Neuronal stem cell (in vitro differentiated cells): ENCODE data around the gene POLG2.

Experiments used
- DNase-seq: peaks from one replicate; pipeline ENCODE4 v3.0.0-alpha.2; 2013; ENCODE audit warnings: low spot score
- H2AFZ ChIP-seq: one replicate; pipeline ENCODE4 v1.6.1; 2013; ENCODE audit warnings: mild to moderate bottlenecking, low read length, inconsistent platforms
- H2AK5ac ChIP-seq: 2 replicates; pipeline ENCODE4 v1.6.1; 2013; ENCODE audit warnings: low read depth, mild to moderate bottlenecking, inconsistent platforms, low read length, moderate library complexity, mixed read lengths
- H2BK120ac ChIP-seq: 2 replicates; pipeline ENCODE4 v1.6.1; 2013; ENCODE audit warnings: low read depth, mild to moderate bottlenecking, inconsistent platforms, low read length, moderate library complexity, mixed read lengths
- H2BK12ac ChIP-seq: one replicate; pipeline ENCODE4 v1.6.1; 2013; ENCODE audit warnings: low read length, inconsistent platforms
- H2BK15ac ChIP-seq: 2 replicates; pipeline ENCODE4 v1.6.1; 2013; ENCODE audit warnings: mild to moderate bottlenecking, low read length, inconsistent platforms, mixed read lengths
- H2BK5ac ChIP-seq: one replicate; pipeline ENCODE4 v1.6.1; 2013; ENCODE audit warnings: inconsistent platforms, mild to moderate bottlenecking, low read length, moderate library complexity
- H3K14ac ChIP-seq: one replicate; pipeline ENCODE4 v1.6.1; 2013; ENCODE audit warnings: low read length, inconsistent platforms
- H3K18ac ChIP-seq: 2 replicates; pipeline ENCODE4 v1.6.1; 2013; ENCODE audit warnings: low read length, inconsistent platforms
- H3K23ac ChIP-seq: 2 replicates; pipeline ENCODE4 v1.6.1; 2013; ENCODE audit warnings: low read depth, mild to moderate bottlenecking, mixed read lengths, low read length, inconsistent platforms; ENCODE audit not compliant: poor library complexity
- H3K27ac ChIP-seq: replicated peaks from 3 replicates; pipeline ENCODE4 v1.5.1; 2013; ENCODE audit warnings: low read length, inconsistent platforms
- H3K27me3 ChIP-seq, 3 experiments: 2 replicates each; pipeline ENCODE4 v1.6.1; 2013; ENCODE audit warnings: low read length in 3 of 3, mild to moderate bottlenecking in 2 of 3, inconsistent platforms in 1 of 3, low read depth in 1 of 3, mixed read lengths in 1 of 3, moderate library complexity in 1 of 3; ENCODE audit not compliant: control insufficient read depth in 3 of 3, insufficient read depth in 3 of 3
- H3K36me3 ChIP-seq, 2 donors: replicated peaks in 1 of 2; 2 replicates each; pipeline ENCODE4 v1.6.1; 2013; ENCODE audit warnings: low read length in 2 of 2; ENCODE audit not compliant: control insufficient read depth in 2 of 2, insufficient read depth in 2 of 2
- H3K4ac ChIP-seq: 2 replicates; pipeline ENCODE4 v1.6.1; 2013; ENCODE audit warnings: inconsistent platforms, mild to moderate bottlenecking, low read length, moderate library complexity
- H3K4me1 ChIP-seq, 2 donors: 1 replicate in 1 of 2; 2 replicates in 1 of 2; pipeline ENCODE4 v1.6.1; 2013; ENCODE audit warnings: low read length in 2 of 2, low read depth in 1 of 2; ENCODE audit not compliant: control insufficient read depth in 2 of 2, insufficient read depth in 1 of 2
- H3K4me2 ChIP-seq: one replicate; pipeline ENCODE4 v1.6.1; 2013; ENCODE audit warnings: mild to moderate bottlenecking, low read length, inconsistent platforms; ENCODE audit not compliant: insufficient read depth, poor library complexity, severe bottlenecking
- H3K4me3 ChIP-seq, 2 donors: 2 replicates each; pipeline ENCODE4 v1.5.1; 2013; ENCODE audit warnings: low read length in 2 of 2, mild to moderate bottlenecking in 2 of 2, inconsistent platforms in 1 of 2, moderate library complexity in 1 of 2
- H3K79me1 ChIP-seq: one replicate; pipeline ENCODE4 v1.6.1; 2013; ENCODE audit warnings: low read depth, mild to moderate bottlenecking, inconsistent platforms, low read length, moderate library complexity
- H3K9ac ChIP-seq: one replicate; pipeline ENCODE4 v1.6.1; 2013; ENCODE audit warnings: mild to moderate bottlenecking, low read depth, low read length, inconsistent platforms; ENCODE audit not compliant: poor library complexity
- H3K9me3 ChIP-seq, 2 donors: replicated peaks in 1 of 2; 2 replicates each; pipeline versions ENCODE3 to v1.6.1; 2013; ENCODE audit warnings: low read length in 2 of 2, mild to moderate bottlenecking in 2 of 2, inconsistent platforms in 1 of 2, low read depth in 1 of 2, mixed read lengths in 1 of 2, moderate library complexity in 1 of 2; ENCODE audit not compliant: control insufficient read depth in 2 of 2, insufficient read depth in 1 of 2
- H4K8ac ChIP-seq: one replicate; pipeline ENCODE4 v1.6.1; 2013; ENCODE audit warnings: low read depth, mild to moderate bottlenecking, inconsistent platforms, low read length, moderate library complexity
- H4K91ac ChIP-seq: one replicate; pipeline ENCODE4 v1.6.1; 2013; ENCODE audit warnings: low read length, low read depth, mild to moderate bottlenecking, inconsistent platforms; ENCODE audit not compliant: poor library complexity
- WGBS, 2 donors: extraction: QIAGEN DNeasy Blood & Tissue Kit; methylation state at CpG; one replicate each; pipeline ENCODE4 v1.1.7; 2013; ENCODE audit warnings: missing lambda C conversion rate in 2 of 2, mixed read lengths in 1 of 2; ENCODE audit not compliant: insufficient read length in 2 of 2, insufficient replicate concordance in 1 of 2; ENCODE audit errors: extremely low coverage in 2 of 2; 5-methylcytosine and 5-hydroxymethylcytosine counted together

POLG2 gene

DNA sequence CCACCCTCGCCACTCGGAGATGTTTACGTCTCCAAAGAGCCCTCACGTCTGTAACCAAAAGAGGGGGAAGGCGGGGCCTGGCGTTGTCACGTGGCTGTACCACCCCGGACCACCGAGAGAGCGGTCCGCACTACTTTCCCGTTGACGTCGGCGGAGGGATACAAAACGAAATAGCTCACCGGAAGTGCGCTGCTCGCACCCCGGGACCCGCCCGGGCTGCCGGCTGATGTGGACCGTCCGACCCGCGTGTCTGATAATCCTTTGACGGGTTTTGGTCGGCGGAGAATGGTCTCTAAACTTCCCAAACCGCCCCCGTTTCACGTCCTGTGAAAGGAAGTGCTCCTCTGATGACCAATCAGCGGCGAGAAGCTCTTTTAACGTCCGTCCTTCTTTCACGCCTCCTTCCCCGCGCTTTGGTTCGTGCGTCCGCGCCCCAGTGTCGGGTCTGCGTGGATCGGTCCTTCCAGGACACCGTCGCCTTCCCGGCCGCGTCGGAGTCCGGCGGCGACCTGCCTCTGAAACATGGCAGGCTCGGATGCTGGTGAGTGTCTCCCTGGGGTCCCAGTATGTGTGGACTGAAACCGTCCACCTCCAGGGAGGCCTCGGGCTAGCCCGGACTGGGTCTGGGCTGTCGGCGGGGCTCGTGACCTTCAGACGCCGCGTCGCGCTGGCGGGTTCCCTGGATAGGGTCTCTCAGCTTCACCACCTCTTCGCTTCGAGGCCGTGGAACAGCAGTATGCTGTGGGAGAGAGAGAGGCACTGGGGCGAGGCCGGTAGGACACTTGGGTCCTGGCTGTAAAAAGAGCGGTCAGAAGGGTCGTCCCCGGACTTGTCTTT lies 9.9 kb upstream of the POLG2 start, which contains the start of gene CEP95:
TSS of gene CEP95 (plus strand) at position 402 of the 837 bp plus-strand sequence. CDS start at position 523, 121 bp downstream.
- H3K79me1 ChIP-seq, result peaks cover 5% of the 10 kb centered on the region
- H3K14ac ChIP-seq, result peak within 1 kb of the TSS; percentile 25
- H3K9me3 ChIP-seq, result no peaks in the 10 kb centered on the region
- H3K27me3 ChIP-seq, result no peaks in the 10 kb centered on the region
- H4K91ac ChIP-seq, result peak within 1 kb of the TSS; percentile 73
- peak within 1 kb of the TSS; percentile 99 for H3K18ac ChIP-seq
- peak within 1 kb of the TSS; percentile 93 for H3K27ac ChIP-seq
- H2AK5ac ChIP-seq, result peak within 1 kb of the TSS; percentile 100
- H2AFZ ChIP-seq, result peak within 1 kb of the TSS; percentile 87
- H3K4ac ChIP-seq, result no peak within 1 kb of the TSS
- DNase-seq, result peak; percentile 97
- peak within 1 kb of the TSS; percentile 88 to 99 for H3K4me3 ChIP-seq
- peak within 1 kb of the TSS; percentile 54 for H3K4me2 ChIP-seq
- peak within 1 kb of the TSS; percentile 68 for H2BK15ac ChIP-seq
- H2BK12ac ChIP-seq, result no peak within 1 kb of the TSS
- H3K36me3 ChIP-seq, result peaks cover 28 to 75% of the 10 kb centered on the region in 2 donors
- H2BK5ac ChIP-seq, result peak within 1 kb of the TSS; percentile 99
- peak within 1 kb of the TSS; percentile 98 for H3K9ac ChIP-seq
- peaks cover 3 to 11% of the 10 kb centered on the region in 2 donors for H3K4me1 ChIP-seq
- H4K8ac ChIP-seq, result no peak within 1 kb of the TSS
- no CpG with 5 or more reads among the region's 77 CpGs for WGBS, 2 donors
- peak within 1 kb of the TSS; percentile 96 for H2BK120ac ChIP-seq
- H3K23ac ChIP-seq, result peak within 1 kb of the TSS; percentile 90

DNA sequence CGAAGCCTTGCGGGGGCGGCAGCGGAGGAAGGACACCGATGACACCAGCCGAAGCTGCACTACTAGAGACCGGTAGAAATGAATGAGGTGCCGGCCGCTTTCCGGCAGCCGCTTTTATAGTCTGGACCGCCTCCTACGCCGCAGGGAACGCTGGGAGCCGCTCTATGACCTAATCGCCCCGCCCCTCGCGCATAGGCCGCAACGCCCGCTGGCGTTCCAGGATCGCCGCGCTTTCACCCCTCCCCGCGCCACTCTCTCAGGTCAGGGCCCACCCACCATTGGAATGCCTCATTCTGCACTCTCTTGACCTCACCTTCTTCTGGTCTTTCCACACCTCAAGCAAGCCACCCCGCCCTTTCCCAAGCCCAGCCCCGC lies 9.3 kb upstream of the POLG2 start, which contains the start of gene DDX5:
TSS of gene DDX5 (minus strand) at position 89 of the 375 bp plus-strand sequence. CDS start 170 bp downstream, outside the sequence.
- H2AFZ ChIP-seq, result peak within 1 kb of the TSS; percentile 87
- whole genome bisulfite sequencing, 2 donors, result no CpG with 5 or more reads among the region's 31 CpGs
- H2AK5ac ChIP-seq, result peak within 1 kb of the TSS; percentile 100
- peak within 1 kb of the TSS; percentile 73 for H4K91ac ChIP-seq
- H4K8ac ChIP-seq, result peak within 1 kb of the TSS; percentile 99
- H2BK5ac ChIP-seq, result peak within 1 kb of the TSS; percentile 99
- H3K27me3 ChIP-seq, result no peaks in the 10 kb centered on the region
- peak within 1 kb of the TSS; percentile 98 for H3K9ac ChIP-seq
- H3K36me3 ChIP-seq, result peaks cover 34 to 75% of the 10 kb centered on the region in 2 donors
- peaks cover 5% of the 10 kb centered on the region for H3K79me1 ChIP-seq
- peak within 1 kb of the TSS; percentile 99 for H3K18ac ChIP-seq
- H2BK15ac ChIP-seq, result peak within 1 kb of the TSS; percentile 68
- H3K4ac ChIP-seq, result peak within 1 kb of the TSS; percentile 90
- H3K9me3 ChIP-seq, result no peaks in the 10 kb centered on the region
- H2BK120ac ChIP-seq, result peak within 1 kb of the TSS; percentile 96
- no peak within 1 kb of the TSS for H2BK12ac ChIP-seq
- peak within 1 kb of the TSS; percentile 49 for H3K14ac ChIP-seq
- H3K27ac ChIP-seq, result peak within 1 kb of the TSS; percentile 93
- no peak for DNase-seq
- H3K4me1 ChIP-seq, result peaks cover 3 to 11% of the 10 kb centered on the region in 2 donors
- H3K23ac ChIP-seq, result peak within 1 kb of the TSS; percentile 90
- peak within 1 kb of the TSS; percentile 88 to 99 for H3K4me3 ChIP-seq
- H3K4me2 ChIP-seq, result peak within 1 kb of the TSS; percentile 54

GRCh38 chr17:64505340-64506200 lies 8.7 kb upstream of the POLG2 start:
- peak; percentile 79 for DNase-seq
- Histone ChIP-seq H2AFZ (peak overlapping the region; percentile 87), H3K9ac (peak overlapping the region; percentile 98), H3K14ac (peak overlapping the region; percentile 49), H2AK5ac (peak overlapping the region; percentile 100), H3K4me1 (peaks cover 3 to 11% of the 10 kb centered on the region in 2 donors), H3K27me3 (no peaks in the 10 kb centered on the region), H3K18ac (peak overlapping the region; percentile 99), H3K9me3 (no peaks in the 10 kb centered on the region), H3K79me1 (peaks cover 5% of the 10 kb centered on the region), H2BK120ac (peak overlapping the region; percentile 96), H3K36me3 (peaks cover 38 to 75% of the 10 kb centered on the region in 2 donors), H2BK15ac (peak overlapping the region; percentile 62), H2BK12ac (no peak overlapping the region), H3K4me3 (peak overlapping the region; percentile 88 to 99), H4K91ac (no peak overlapping the region), H3K4me2 (peak overlapping the region; percentile 51), H3K23ac (peak overlapping the region; percentile 90), H2BK5ac (peak overlapping the region; percentile 99), H4K8ac (peak overlapping the region; percentile 99), H3K27ac (peak overlapping the region; percentile 93), H3K4ac (peak overlapping the region; percentile 90)
- WGBS, 2 donors, result no CpG with 5 or more reads among the region's 76 CpGs
